Type B pancreatic cell (in vitro differentiated cells): ENCODE measurements around the gene NSFL1C. TPM values are rescaled to one million over a fixed set of nuclear protein-coding genes. Genes with fewer than 3 reads are reported as not detected.

Source experiments
- DNase-seq: peaks from one replicate; pipeline ENCODE4 v3.0.0; 2021; ENCODE audit warnings: mixed read lengths; ENCODE audit not compliant: unreplicated experiment; ENCODE audit errors: extremely low spot score
- H3K27ac Mint-ChIP-seq: 2 replicates; pipeline ENCODE4 v1.8.0; 2021; ENCODE audit warnings: mild to moderate bottlenecking, mixed read lengths
- H3K27me3 Mint-ChIP-seq: 2 replicates; pipeline ENCODE4 v1.8.0; 2021; ENCODE audit warnings: mixed read lengths
- H3K36me3 Mint-ChIP-seq: 2 replicates; pipeline ENCODE4 v1.8.0; 2021; ENCODE audit warnings: mixed read lengths
- H3K4me1 Mint-ChIP-seq: one replicate; pipeline ENCODE4 v1.8.0; 2021; ENCODE audit warnings: mixed read lengths; ENCODE audit not compliant: unreplicated experiment
- H3K4me3 Mint-ChIP-seq: 2 replicates; pipeline ENCODE4 v1.8.0; 2021; ENCODE audit warnings: mild to moderate bottlenecking, mixed read lengths
- H3K9me3 Mint-ChIP-seq: 2 replicates; pipeline ENCODE4 v1.8.0; 2021; ENCODE audit warnings: mixed read lengths
- CTCF ChIP-seq: fragments of 200-600 bp; sonication (generic); conservative IDR thresholded peaks from 2 replicates; pipeline ENCODE4 v1.5.0; 2021; ENCODE audit warnings: antibody characterized with exemption, mild to moderate bottlenecking
- total RNA-seq: library from RNA; stranded (reverse); gene quantifications from 2 replicates; pipeline ENCODE4 v1.2.1, GENCODE V29; 2021; ENCODE audit warnings: low replicate concordance

Gene NSFL1C
- total RNA-seq, 1 donor from 2014 or later = 81.0 TPM

- TF ChIP-seq CTCF = no peak
- Mint-ChIP-seq H3K9me3 (peaks cover 9% of the 10 kb centered on the region), H3K27ac (no peak overlapping the region), H3K4me1 (peaks cover 6% of the 10 kb centered on the region), H3K36me3 (no peaks in the 10 kb centered on the region), H3K4me3 (no peak overlapping the region), H3K27me3 (peaks cover 38% of the 10 kb centered on the region)
- DNase-seq = no peak
Measured at GRCh38 chr20:1496930-1497329, 30.3 kb upstream of the NSFL1C start.

DNA sequence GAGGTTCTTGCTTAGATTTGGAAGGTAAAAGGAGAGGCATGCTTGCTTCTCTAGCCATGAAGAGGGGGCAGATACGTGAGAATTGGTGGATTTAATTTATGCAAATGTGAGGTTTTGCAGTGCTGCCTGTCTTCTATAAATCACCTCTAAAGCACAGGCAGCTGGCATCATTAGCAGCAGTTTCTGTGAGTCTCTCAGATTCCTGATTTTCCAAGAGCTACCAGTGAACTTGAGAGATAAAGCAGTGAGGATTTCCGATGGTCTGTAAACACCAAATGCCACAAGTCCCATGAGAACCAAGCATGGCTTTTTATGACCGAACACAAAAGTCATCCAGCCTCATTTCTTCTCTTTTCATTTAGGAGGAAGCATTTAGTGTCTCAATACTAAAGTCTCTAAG, 27.8 kb upstream of the NSFL1C start:
- H3K27ac Mint-ChIP-seq = no peak overlapping the region
- H3K36me3 Mint-ChIP-seq = no peaks in the 10 kb centered on the region
- H3K4me1 Mint-ChIP-seq = no peaks in the 10 kb centered on the region
- H3K27me3 Mint-ChIP-seq = peaks cover 51% of the 10 kb centered on the region
- no peaks in the 10 kb centered on the region for H3K9me3 Mint-ChIP-seq
- no peak for TF ChIP-seq CTCF
- no peak overlapping the region for H3K4me3 Mint-ChIP-seq
- no peak for DNase-seq

DNA sequence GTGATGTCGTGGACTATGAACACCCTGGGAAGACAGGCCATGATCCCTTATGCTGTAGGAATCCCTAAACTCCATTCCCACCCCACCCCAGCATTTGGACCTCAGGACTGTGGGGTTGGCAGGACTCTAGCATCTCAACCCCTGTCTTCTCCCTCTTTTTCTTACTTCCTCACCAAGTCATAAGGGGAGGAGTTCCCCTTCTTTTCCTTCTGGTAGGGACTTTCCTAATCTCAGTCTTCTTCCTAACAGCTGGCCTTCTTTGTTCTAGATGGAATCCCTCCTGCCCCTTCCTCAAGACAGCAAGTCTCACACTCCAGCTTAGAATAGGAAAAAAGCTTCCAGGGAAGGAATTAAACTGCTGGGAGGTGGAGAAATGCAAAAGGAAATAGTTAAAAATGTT, 26.9 kb upstream of the NSFL1C start:
- TF ChIP-seq CTCF = no peak
- H3K4me1 Mint-ChIP-seq = no peaks in the 10 kb centered on the region
- no peak overlapping the region for H3K27ac Mint-ChIP-seq
- peaks cover 58% of the 10 kb centered on the region for H3K27me3 Mint-ChIP-seq
- H3K4me3 Mint-ChIP-seq = no peak overlapping the region
- no peak for DNase-seq
- H3K9me3 Mint-ChIP-seq = no peaks in the 10 kb centered on the region
- no peaks in the 10 kb centered on the region for H3K36me3 Mint-ChIP-seq

DNA sequence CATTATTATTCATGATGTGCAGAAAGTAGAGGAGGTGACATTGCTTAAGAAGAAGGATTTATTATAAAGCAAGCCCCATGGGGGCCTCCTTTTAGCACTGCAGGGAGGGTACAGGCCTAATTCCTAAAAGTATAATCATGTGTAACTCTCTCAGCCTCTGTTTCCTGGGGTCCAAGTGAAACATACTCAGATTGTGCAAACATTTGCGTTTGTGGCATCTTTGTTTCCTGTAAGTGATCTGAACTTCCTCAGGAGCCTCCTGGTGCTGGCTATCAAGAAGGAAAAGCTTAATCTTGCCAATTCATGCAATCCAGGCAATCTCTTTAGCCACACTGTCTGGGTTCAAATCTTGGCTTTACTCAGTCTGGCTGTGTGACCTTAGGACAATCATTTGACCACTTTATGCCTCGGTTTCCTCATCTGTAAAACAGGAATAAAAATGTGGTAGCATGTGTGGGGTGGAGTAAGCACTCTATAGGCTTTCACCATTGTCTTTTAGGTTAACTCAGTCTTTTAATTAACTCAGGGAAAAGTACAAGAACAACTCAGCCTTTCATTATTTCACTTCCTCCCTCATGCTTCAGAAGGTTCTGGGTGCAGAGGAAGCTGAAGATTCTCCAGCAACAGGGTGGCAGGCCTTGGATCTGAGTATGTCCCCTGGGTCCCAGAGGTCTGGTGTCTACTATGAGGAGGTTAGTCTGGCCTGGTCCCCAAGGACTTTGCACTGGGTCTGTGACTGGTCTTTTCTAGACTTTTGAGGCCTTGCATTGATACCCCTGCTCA, 25.4 kb upstream of the NSFL1C start:
- Mint-ChIP-seq H3K4me1 (no peaks in the 10 kb centered on the region), H3K27me3 (peaks cover 67% of the 10 kb centered on the region), H3K4me3 (no peak overlapping the region), H3K9me3 (no peaks in the 10 kb centered on the region), H3K27ac (no peak overlapping the region), H3K36me3 (no peaks in the 10 kb centered on the region)
- DNase-seq = no peak
- no peak for TF ChIP-seq CTCF

DNA sequence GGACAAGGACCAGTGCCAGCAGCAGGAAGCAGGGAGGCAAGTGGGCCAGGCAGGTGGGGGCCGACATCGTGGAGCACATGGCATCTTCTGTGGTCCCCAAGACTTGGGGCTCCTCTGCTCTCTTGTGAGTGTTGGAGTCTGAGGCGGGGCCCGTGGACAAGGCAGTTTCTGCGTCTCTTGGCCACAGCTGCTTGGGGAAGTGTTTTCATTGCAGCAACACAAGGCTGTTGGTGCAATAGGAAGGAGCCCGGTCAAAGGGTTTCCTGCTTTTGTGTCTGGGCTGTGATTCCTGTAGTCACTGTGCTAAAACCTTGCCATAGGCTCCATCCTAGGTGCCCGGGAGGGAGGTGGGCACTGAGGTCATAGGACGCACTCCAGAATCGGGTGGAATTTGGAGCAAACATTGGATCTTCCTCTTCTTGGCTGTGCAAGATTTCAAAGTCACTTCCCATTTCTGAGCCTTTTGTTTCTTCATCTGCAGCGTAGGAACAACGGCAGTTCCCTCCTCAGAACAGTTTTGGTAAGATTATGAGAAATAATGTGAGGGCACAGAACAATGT, 24.7 kb upstream of the NSFL1C start, which contains the start of gene SIRPB2:
Gene SIRPB2, minus strand, starts transcription at position 140 of the 560 bp plus-strand sequence. Its CDS starts 61 bp downstream, at position 79.
- Mint-ChIP-seq H3K27ac (no peak within 1 kb of the TSS), H3K4me1 (no peaks in the 10 kb centered on the region), H3K27me3 (peaks cover 67% of the 10 kb centered on the region)

More for the DNA sequence above, 24.7 kb upstream of the NSFL1C start, which contains the start of gene SIRPB2:
- TF ChIP-seq CTCF = no peak
- DNase-seq = no peak
- no peaks in the 10 kb centered on the region for H3K9me3 Mint-ChIP-seq
- no peak within 1 kb of the TSS for H3K4me3 Mint-ChIP-seq
- H3K36me3 Mint-ChIP-seq = no peaks in the 10 kb centered on the region
